Endometrium (tissue), 2 donors: ENCODE results near the gene SFT2D3.

ENCODE experiments used
- FAIRE-seq: peaks from 2 replicates; lab custom pipeline; 2012; peaks lifted over from hg19 to GRCh38; lab: Jason Lieb, UNC
- donor health status: control.
- donor health status: control.

SFT2D3 gene

DNA sequence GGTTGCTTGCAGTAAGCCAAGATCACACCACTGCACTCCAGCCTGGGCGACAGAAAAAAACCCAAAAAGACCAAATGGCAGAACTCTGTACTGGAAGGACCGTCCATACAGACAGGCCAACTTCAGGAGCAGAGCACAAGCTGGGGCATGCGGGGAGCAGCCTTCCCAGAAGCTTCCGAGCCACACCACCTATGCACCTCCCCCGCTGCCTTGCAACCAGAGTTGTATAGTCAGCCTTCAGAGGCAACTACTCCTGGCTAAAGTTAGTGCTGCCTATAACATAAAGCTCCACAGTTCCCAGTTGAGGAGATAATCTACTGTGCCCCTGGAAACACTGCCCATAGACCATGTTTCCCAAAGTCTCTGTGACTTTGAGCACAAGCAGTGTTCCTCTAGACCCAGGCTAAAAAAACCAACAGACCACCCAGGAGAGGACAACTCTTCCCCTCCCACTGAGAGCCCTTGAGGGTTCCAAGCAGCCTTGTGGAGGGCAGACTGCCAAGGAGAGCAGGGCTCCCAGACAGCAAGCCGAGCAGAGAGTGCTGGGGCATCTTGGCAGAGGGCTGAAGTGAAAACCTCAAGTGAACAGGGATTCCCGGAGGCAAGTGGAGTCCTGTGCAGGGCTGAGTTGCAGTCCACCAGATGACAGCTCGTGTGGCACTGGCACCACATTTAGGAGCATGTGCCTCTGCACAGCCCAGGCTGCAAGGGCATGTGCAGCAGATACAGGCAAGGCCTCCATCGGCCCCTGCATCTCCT is 6.8 kb downstream of the SFT2D3 start:
- FAIRE-seq: no peak

DNA sequence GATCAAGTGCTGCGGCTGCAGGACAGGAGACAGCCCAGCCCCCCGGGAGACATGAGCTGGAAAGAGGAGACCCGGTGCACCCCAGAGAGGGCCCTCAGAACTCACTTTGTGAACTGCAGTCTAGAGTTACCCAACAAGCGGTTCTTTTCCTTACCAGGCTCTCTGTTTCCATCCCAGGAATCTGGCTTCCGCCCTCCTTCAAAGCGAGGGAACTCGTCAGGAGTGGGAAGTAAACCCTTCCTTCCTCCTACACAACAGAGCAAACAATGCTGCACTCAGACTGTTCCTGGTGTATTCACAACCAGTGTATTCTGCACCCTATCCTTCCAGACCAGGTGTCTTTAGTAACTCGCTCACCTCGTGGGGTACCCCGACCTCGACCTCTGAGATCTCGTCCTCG is 8.0 kb downstream of the SFT2D3 start:
- no peak for FAIRE-seq

DNA sequence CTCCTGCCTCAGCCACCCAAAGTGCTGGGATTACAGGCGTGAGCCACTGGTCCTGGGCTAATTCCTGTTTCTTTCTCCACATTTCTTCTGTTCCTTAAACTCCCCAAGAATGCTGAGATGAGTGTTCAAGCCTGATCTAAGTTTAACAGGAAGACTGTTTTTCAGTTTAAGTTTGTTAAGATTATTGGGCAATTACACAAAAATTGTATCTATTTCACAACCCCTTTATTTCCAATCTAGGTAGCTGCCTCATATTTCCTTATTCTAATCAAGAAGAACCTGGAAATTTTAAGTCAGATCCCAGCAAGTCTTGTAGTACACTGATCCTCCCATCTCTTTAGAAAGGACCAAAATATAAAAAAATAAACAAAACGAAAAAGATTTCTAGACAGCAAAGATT is 11.7 kb downstream of the SFT2D3 start:
- no peak for FAIRE-seq

DNA sequence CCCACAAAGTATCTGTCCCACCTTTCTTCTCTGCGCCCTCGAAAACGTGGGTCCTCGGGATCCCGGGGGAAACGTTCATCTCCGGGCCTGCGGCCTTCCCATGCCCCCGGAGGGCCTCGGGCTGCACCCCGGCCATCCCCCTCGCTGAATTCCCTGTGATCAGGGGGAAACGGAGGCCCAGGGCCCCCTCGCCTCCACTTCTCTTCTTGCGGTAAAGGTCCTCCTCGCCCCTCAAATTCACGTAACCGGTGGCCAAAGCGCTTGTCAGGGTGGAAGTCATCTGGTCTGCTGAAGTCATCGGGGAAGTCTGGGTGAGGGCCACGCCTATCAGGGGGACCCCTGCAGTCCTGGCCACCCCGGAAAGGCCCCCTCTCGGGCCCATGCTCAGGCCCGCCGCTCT is 12.3 kb downstream of the SFT2D3 start:
- no peak for FAIRE-seq

DNA sequence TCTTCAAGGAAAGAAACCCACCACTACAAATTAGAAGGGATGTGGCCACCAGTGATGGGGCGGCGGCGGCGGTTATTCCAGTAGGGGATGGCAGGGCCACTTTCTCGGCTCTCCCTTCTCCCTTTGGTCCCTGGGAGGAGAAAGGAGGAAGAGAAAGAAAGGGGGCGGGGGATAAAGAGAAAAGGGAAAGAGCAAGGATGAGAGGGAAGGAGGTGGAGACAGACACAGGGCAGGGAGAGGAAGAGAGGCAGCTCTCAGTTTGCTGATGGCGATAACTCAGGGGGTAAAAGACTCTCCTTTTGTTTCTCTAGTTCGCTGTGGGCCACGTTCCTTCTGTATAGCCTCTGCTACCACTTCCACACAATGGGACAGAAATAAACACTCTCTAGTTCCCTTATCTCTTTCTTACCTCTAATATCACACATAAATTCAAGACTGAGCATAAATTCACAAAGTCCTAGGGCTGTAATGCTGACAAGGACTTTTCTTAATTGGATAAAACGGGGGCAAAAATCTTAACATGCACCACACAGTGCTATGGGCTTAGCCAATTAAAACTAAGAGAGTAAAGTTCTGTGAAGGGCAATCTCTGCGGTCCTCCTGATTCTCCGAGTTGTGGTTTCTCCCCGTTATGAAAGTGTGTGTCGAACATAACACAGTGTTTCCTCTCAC is 14.6 kb downstream of the SFT2D3 start:
- FAIRE-seq: no peak

DNA sequence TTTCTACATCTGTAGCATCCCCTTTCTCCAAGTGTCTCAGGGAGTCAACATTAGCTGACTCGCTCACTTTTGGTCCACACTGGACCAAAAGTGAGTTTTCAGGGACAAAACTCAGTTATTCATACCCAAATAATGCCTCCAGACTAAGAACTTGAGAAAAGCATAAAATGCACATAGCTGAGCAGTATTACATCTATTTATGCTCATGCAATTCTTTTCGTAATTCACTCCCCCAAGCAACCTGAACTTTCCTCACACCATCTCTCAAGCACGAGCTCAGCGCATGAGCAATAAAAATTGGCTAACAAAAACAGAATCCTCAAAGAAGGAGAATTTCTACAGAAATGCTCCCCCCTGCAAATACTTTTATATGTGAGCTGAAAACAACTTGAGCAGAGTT is 17.0 kb downstream of the SFT2D3 start:
- no peak for FAIRE-seq

DNA sequence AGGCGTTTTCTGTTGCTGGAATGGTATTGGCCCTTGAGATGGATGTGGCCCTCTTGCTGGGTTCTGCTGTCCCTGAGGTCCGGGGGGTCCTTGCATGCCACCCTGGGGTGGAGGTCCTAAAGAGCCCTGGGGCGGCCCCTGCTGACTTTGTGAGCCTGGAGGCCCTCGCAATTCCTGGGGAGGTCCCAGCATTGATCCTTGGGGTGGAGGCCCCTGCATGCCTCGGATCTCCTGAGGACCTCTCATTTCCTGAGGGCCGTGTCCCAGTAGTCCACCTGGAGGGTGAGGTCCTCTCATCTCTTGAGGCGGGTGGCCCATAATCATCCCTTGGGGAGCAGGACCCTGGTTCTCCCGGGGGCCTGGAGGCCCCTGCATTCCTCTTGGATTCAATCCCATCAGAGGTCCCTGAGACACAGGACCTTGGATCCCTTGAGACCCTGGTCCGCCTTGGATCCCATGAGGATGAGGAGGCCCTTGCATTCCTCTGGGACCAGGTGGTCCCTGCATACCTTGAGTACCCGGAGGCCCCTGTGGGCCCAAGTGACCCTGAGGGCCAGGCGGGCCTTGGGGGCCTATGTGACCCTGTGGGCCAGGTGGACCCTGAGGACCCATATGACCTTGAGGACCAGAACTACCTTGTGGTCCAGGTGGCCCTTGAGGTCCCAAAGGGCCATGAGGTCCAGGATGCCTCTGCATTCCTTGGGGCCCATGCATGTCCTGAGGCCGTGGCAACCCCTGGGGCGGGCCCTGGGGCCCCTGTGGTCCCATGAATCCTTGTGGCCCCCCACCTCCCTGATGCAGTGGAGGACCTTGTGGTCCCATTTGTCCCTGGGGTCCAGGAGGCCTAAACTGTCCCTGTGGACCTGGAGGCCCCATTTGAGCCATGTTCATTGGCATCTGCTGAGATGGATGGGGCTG is 18.3 kb downstream of the SFT2D3 start:
- FAIRE-seq: no peak

DNA sequence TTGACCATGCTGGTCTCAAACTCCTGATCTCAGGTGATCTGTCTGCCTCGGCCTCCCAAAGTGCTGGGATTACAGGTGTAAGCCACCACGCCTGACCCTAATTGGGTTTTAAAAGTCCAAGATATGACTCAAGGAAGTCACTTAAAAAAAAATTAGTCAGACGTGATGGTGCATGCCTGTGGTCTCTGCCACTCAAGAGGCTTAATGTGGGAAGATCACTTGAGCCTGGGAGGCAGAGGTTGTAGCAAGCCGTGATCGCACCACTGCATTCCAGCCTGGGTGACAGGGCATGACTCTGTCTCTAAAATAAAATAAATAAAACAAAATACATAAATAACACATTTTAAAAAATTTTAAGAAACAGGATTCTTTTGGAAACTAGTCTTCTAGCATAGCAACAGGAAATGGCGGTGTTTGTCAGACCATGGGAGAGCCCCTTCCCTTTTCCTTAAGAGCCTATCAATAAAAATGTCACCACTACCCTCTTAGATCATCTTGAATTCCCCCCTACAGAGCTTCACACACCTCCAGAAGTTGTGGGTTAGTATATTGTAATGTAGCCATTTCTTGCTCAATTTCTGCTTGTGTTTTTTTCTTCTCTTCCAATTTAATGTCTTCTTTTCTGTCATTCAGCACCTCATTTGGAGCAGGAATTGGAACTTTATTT is 20.1 kb downstream of the SFT2D3 start:
- no peak for FAIRE-seq

DNA sequence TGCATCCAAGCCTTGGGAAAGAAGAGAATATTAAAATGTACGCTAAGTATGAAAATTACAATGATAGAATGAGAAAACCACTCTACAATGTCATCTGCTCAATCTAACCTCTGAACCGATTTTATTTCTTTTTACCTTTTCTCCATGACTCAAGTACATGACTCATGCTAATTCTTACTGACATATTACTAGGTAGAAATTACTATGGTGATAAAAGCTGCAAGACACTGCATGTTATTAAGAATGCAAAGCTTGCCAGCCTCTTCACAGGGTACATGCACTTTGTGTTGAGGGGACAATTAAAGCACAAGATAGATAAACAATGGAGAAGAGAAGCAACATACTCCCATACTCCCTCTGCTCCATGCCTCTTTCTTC is 20.7 kb downstream of the SFT2D3 start:
- no peak for FAIRE-seq

DNA sequence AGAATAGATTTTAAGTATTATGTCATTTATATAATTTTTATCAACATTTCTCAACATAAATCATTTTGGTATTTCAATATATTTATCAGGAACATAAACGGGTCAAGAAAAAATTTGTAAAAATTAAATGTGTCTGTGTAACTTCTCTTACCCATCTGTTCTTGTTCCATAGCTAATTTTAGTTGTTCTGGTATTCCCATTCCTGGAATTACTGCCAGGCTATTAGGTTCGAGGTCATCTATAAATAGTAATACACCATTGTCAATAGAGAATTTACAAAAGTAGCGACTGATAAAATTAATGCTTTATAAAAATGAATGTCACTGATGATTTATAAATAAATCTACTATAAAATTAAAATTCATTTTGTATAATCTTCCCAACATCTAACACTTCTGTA is 21.5 kb downstream of the SFT2D3 start:
- no peak for FAIRE-seq

DNA sequence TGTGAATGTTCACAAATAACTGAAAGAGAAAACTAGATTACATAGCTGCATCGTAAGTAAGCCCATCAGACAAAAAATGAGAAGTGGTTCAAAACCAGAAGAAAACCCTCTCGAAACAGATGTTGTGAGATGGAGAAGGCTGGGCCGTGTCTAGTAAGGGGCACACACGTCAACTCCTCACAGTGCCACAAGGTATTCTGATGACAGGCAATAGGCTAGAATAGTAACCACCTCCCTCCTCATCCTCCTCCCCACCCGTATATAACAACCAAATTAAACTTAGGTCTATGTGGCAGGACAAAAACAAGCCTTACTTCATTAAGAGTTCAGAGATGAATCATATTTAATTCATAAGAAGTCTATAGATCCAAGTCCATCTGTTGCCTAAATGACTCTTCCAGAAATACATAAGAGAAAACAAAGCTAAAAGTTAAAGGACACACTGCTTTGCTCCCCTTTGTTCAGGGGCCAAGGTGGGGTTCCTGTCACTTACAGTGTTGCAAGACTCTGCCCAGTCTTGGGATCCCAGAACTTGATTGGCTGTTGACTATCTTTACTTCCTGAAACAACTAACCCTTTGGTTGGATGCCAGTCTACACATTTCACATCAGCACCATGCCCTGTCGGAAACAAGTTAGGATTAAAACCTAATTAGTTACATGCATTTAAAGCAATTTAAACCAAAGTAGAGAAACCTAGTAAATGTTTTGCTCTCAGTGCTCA is 25.0 kb downstream of the SFT2D3 start:
- FAIRE-seq: no peak

DNA sequence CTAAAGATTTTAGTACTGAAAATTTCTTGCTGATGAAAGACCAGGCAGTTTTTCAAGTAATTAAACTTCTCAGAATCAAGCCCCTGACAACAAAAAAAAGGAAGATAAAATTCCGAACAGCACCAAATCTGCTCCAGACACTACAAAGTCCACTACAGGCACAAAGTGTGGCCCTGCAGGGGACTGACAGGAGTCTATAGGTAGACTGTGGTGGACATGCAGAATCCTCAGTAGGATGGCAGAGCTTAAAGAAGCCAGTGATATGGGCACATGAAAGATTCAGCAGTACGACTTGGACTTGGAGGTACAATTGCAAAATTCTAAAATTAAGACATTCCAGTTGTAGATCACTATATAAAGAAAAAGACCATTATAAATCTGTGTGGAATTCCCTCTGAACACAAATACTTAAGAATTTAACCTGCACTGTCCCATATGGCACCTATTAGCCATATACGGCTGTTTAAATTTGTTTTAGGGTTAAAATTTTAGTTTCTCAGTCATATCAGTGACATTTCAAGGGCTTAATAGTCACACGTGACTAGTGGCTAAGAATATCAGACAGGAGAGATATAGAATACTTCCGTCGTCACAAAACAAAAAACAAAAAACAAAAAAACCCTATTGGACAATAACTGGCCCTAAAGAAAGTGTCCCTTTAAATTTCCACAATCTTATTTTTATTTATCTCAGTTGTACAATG is 32.0 kb downstream of the SFT2D3 start:
- no peak for FAIRE-seq

DNA sequence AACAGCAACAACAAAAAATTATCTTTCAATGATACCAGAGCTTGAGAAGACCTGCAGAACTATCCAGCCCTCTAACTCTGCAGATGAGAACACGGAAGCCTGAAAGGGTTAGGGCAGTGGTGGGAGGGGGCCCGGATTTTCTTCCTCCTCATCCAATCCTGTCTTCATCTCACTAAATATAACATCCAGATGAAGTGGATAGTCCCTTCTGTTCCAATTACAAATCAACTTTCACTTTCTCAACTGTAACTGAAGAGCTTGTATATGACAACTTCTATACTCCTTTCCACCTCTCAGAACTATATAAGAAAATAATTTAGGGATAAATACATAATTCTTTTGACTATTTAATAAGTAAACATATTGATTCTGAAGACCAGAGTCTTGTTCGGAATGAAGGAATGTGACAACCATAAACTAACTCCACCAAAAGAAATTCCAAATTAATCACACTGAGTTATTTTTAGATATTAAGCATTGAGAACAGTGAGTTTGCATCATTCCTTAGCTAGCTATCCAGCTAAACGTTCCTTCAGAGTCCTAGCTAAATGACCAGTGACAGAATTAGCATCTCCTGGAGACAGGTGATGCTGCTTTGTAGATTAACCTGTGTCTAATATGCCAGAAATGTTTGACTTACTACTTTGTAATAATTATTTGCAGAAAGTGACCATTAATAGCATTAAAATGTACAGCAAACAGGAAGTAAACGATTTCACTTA is 32.7 kb downstream of the SFT2D3 start:
- no peak for FAIRE-seq

DNA sequence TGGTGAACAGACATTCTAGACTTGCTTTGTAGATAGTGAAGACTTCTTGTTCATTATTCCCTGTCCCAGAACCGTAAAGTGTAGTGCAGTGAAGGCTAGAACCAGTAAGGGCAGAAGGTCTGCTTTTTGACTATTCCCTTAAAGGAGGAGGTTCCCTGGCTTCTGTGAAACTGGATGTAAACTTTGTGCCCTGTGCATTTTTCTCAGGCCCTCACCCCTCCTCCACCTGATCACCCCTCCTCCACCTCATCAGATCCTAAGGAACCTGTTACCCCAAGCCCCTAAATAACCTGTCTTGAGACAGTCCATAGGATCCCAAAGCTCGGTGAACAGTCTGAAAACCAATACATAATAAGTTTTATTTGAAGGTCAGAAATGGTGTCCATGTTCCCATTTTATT is 33.7 kb downstream of the SFT2D3 start:
- FAIRE-seq: no peak

DNA sequence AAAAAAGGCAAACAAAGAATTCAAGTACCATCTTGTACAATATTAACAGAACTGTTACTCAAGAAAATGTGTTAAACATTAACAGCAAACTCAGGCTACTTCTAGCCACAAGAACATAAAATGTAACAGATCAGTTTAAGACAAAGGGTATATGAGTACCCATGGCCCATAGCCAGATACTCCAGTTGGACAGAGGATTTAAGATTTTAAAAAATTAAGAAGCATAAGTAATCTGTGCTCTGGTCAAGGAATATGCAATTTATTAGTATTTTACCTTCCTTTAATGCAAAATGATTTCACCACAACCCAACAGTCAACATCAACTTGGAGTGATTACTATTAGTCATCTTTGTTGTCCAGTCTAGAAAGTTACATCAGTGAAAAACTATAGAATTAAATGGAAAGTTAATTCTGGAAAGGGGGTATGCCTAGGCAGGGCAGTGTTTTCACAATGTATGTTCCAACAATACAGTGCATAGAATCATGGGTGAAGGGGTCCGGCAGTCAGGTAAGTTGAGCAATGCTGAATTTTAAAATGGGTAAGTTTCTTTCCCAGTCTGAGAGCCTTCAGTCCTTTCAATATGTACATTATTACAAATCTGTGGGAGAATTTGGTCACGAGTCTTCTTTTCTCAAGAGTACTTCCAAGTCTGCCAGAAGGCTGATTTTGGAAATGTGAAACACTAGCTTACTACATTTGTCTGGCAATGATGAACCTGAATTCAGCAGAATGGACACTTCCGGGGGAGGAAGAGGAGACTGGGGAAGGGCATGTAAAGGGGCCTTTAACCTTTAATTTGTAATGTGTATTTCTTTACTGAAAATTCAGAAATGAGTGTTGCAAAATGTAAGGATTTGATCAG is 34.5 kb downstream of the SFT2D3 start:
- FAIRE-seq: no peak

DNA sequence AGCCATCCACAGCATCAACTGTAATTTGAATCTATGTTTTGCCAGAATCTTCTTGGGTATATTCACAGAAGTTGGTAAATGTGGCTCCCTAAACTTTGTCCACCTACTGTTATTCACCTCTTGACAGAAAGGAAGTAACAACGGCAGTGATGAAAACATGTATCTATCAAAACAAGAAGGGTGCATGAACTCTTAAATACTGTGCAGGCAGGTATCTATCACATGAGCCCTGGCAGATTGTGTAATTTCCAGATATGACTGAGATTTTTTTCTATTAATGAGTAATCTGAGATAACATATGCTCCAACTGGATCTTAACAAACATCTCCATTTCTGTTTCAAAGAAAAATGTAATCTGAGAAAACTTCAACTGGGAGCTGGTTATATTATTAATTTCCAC is 36.6 kb downstream of the SFT2D3 start:
- FAIRE-seq: no peak

DNA sequence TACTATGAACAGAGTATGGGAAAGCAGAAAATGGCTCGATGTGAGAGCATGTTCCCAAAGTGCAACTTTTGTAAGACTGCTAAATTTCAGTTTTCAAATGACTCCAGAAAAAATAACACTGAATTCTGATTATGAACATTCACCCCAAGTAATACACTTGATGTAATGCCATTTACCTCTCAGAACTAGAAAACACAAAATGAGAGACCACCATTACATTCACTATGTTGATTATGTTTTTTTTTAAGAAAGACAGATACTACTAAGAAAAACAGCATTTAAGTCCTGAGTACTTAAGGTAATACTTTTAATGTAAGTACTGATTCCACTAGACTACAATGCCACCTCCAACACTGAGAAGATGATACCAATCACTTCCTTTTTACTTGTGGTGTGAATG is 38.5 kb downstream of the SFT2D3 start:
- no peak for FAIRE-seq

DNA sequence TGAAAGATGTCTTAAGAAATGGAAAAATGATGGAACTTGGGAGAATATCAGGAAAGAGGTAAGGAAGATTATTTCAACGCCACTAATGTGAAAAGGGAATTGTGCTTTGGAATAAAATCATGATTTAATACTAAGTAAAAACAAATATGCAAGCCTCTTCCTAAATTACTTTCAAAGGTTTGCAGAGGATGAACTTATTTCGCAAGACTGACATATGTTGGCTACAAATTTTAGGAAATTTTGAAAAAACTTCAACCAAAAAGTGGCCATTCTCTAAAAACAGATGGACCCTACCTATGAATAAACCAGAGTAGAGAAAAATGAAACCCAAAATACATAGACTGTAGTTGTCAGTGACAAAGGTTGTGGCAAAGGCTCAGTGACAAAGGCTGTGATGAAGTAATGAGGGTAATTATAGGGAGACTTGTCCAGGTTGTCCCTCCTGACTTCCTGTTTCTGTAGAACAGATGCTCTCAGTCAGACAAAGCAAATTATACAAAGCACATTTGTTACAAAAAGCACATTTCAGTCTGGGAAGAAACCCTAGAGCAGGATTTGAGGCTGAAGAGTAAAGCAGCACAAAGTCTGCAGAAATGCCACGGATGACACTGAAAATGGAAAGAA is 39.5 kb downstream of the SFT2D3 start:
- FAIRE-seq: no peak

DNA sequence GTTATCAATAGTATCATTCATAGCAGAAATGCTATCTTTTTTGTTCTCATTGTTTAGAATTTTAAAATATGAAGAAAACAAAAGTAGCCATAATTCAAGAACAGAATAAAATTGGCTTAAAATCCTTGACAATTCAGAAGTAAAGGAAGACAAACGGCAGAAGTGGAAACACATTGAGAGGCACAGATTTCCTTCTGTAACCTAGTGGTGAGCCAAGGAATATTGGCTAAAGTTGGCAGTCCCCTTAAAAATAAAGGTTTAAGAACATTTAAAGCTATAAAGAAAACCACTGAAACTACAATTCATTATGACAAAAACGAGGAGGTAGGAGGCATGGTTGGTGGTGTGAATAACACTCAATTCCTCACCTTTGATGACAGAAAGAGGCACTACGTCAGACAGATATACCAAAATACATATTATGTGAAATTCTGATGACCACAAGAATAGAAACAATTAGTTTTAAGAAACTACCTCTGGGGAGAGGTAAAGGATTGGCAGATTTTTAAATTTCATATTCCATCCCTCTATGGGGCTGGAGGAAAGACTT is 42.3 kb downstream of the SFT2D3 start:
- FAIRE-seq: no peak
